HG02840 (cell line): ENCODE results near the gene SQOR.

ENCODE experiments used
- ATAC-seq: cut with Tn5 transposase; IDR thresholded peaks from one replicate; pipeline ENCODE4 v1.9.1; 2021; ENCODE audit warnings: mild to moderate bottlenecking, moderate library complexity, moderate number of reproducible peaks; ENCODE audit not compliant: unreplicated experiment, low FRiP score

Gene SQOR

GRCh38 chr15:45657254-45657653 is 22.4 kb downstream of the SQOR start:
- no peak for ATAC-seq

DNA sequence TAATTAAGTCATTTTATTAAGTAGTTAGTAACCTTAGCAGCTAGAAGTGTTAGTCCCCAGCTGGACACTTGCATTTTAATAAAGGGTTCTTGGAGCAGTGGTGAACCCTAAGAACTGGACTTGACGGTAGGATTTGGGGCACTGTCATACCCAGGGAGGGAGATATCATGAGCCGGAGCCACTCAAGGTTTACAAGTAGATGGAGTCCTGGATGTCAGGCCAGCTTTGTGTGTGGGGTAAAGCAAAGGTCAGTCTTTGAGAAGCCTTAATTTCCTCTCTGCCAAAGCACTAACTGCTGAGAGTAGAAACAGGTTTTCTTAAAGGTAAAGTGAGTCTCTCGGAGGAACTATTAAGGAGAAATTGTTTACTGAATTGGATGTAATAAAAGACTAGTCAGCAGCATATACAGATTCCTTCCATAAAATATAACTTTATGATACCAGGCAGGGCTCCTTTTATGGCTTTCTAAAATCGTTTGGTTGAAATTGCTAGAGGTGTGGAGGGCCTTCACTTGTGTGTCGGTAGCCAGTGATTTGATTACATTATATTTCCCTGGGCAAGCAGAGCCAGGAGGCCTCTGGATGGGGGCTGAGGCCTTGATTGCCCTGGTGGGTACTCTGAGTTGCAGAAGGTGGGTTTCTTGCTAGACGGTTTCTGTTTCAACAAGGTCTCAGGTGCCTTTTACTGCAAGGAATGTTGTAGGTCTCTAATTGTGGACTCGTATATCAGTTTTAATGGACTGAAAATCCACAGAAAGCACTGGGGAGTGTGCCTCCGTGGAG is 23.1 kb downstream of the SQOR start:
- no peak for ATAC-seq

GRCh38 chr15:45660231-45660979 is 25.6 kb downstream of the SQOR start:
- no peak for ATAC-seq

GRCh38 chr15:45662375-45662774 is 27.5 kb downstream of the SQOR start:
- no peak for ATAC-seq

GRCh38 chr15:45664451-45664850 is 29.6 kb downstream of the SQOR start:
- no peak for ATAC-seq

DNA sequence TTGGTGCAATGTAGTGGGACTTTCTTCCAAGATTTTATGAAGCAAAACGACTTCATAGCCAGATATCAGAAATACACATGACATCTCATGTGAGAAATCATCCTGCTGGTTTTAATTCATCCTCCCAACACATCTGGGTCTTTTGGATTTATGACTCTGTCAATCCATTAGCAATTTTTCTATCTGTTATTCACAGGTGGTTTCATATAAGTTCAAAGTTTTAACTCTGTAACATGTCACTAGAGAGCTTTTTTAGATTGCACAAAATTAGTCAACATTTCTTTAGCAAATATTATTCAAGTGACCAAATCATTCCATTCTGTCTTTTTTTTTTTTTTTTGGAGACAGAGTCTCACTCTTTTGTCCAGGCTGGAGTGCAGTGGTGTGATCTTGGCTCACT is 30.4 kb downstream of the SQOR start:
- ATAC-seq: no peak

GRCh38 chr15:45666119-45666875 is 31.5 kb downstream of the SQOR start:
- ATAC-seq: no peak

DNA sequence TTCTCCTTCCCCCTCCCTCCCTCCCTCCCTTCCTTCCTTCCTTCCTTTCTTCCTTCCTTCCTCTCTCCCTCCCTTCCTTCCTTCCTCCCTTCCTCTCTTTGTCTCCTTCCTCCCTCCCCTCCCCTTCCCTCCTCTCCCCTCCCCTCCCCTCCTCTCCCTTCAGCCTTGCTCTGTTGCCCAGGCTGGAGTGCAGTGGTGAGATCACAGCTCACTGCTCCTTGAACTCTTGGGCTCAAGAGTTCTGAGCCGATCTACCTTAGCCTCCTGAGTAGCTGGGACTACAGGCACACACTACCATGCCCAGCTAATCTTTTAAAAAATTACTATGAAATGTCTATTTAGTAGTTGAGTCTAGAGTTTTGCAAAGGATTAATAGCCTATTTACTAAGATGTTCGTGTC is 32.2 kb downstream of the SQOR start:
- no peak for ATAC-seq

DNA sequence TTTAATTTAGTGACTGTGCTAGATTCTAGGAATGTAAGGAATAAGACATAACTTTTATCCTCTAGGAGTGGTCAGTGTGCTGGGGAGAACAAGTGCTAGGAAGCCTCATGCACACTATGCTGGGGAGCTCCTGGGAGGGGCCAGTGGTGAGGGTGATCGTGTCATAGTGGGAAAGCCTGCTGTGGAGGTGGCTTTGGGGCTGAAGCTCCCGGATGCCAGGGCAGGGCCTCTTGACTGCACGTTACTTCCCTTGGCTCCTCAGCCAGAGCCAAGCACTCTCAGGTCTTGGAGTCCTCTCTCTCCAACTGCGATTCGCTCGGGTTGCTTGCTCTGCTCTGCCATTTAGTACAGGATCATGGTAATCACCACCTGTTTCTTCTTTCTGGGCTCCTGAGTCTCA is 33.6 kb downstream of the SQOR start:
- ATAC-seq: no peak

- ATAC-seq: no peak
Observed at GRCh38 chr15:45669422-45669821, 34.6 kb downstream of the SQOR start.

DNA sequence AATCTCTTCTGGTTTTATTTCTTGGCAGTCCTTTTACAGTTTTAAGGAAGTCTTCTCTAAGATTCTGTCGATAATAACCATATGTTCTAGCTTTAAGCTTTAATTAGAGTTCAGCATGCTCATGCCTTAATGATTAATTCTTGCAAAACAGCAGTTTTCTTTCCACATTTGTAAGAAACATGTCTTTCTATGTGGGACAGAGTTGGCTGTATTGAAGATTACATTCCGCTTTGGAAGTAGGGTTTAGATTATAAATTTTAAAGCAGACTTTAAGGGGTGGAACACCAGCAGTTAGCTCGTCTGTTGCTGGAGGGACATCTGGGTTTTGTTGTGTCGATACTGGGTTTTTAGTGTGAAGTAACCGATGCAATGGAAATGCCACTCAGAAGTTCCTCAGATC is 35.3 kb downstream of the SQOR start:
- ATAC-seq: no peak

DNA sequence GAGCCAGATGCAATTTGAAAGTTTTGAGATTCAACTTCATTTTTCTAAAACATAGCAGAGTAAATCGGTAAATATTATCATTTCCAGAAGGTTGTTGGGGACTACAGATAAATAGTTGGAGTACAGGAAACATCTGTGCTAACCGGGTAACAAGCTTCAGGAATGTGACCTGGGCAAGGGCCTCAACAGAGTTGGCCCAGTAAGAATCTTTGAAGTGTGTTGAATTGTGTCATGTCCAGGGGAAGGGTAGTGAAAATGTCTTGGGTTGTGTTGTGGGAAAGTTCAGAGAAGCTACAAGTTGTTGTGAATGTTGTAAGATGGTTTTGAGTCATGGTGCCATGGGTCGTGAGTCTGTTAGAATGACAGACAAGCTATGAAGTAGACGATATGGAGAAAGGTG is 35.7 kb downstream of the SQOR start:
- no peak for ATAC-seq

GRCh38 chr15:45674677-45675076 is 39.8 kb downstream of the SQOR start:
- no peak for ATAC-seq

- ATAC-seq: no peak
Observed at GRCh38 chr15:45677797-45678196, 43.0 kb downstream of the SQOR start.

DNA sequence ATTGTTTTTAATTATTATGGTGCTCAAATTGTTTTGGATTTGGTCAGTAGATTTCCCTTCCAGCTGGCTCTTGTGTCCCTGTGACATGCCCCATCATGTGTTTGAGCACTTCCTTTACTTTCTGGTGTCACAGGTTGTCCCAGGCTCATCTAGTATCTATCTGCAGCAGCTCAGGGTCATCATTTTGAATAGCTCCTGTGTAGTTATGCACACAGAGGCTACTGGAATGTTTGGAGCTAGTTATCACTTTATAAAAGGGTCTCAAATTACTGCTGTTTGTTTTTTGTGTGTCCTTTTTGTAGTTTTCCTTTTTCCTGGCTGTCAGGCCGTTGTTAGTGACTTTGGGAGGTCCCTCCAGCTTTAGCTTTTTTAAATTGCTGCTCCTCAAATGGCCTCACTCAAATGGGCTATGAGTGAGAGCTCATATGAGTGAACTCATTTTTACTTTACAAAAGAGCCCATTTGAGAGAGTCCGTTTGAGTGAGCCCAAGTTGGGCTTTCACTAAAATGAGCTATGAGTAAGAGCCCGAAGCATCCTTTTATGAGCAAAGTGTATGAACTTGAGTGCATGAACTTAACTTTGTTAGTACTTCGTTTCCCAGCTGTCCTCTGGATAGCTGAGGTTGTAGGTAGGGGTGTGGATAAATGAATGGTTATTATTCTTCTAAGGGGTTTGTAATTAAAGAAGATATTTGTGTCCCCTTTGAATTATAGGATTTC is 43.8 kb downstream of the SQOR start:
- no peak for ATAC-seq

DNA sequence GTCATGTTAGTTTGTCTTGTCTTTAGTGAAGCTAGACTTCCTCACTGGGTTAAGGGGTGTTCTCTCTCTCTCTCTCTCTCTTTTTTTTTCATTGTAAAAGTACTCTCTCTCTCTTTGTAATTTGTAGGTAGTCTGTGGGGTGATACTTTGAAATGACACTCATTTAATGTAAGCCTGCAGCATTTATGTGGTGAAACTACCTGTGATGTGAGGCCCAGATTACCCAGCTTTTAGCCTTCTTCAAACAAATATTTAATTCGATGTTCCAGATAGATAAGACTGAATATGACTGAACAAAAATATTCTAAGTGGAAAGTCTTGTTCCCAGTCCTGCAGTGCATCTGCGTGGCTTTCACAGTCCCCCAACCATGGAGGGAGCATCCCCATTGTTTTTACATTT is 49.7 kb downstream of the SQOR start:
- ATAC-seq: no peak

- ATAC-seq: no peak
Observed at GRCh38 chr15:45689616-45690015, 54.8 kb downstream of the SQOR start.

DNA sequence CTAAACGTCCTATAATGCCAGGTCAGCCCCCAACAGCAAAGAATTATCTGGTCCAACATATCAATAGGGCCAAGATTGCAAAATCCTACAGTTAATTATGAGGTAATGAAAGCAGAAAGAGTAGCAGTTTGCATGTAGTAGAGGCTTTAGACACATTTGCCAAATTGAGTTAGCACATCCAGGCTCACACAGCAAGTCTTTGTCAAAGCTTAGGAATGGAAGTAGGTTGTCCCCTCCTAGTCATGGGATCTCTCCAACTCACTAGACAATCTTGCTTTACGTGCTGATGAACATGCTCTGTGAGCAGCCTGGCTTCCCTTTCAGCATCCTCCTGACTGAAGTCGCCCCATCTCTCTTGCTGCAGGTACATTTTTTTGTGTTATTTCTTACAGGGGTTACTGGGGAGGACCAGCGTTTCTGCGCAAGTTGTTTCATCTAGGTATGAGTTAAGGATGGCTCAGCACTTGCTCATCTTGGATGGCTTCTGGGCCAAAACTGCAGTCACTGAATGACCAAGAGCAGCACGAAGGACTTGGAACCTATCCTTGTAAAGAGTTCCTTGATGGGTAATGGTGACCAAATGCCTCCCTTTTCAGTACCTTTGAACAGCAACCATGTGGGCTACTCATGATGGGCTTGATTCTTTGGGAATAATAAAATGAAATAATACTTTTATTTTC is 55.9 kb downstream of the SQOR start:
- no peak for ATAC-seq

- no peak for ATAC-seq
Observed at GRCh38 chr15:45701108-45701507, 66.3 kb downstream of the SQOR start.

DNA sequence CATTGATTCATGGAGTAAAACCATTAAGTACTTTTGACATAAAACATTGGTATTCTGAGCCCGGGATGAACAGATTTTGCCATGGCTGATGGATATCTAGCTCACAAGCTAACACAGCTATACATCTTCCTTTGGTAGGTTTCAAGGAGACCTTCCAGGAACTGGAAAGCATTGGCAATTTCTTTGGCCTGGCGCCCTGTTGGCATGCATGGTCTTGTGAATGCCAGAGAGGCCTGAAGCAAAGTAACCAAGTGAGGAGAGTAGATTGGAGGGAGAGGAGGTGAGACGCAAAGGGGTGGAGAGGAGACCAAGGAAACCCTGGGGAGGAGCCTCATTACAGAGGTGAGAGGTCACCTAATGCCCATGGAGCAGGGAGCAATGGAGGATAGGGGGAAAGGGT is 67.2 kb downstream of the SQOR start:
- no peak for ATAC-seq
